Neural crest cell (in vitro differentiated cells): Measurements from ENCODE around the gene ZNF443. TPM values are rescaled to one million over a fixed set of nuclear protein-coding genes. Genes with fewer than 3 reads are reported as not detected.
"Not testable (repeated sequence)": the region's sequence is repeated elsewhere in the genome, so short reads cannot be mapped to it uniquely, and the experiment has no call there.

Source experiments
- DNase-seq: peaks from one replicate; pipeline ENCODE4 v3.0.0; 2021; ENCODE audit warnings: low read depth, mixed read lengths, low spot score
- H3K27ac Mint-ChIP-seq: one replicate; pipeline ENCODE4 v1.8.0; 2021; ENCODE audit warnings: mild to moderate bottlenecking, mixed read lengths; ENCODE audit not compliant: unreplicated experiment
- H3K27me3 Mint-ChIP-seq: 2 replicates; pipeline ENCODE4 v1.8.0; 2021; ENCODE audit warnings: low read depth, mild to moderate bottlenecking, mixed read lengths
- H3K36me3 Mint-ChIP-seq: 2 replicates; pipeline ENCODE4 v1.8.0; 2021; ENCODE audit warnings: low read depth, mild to moderate bottlenecking, mixed read lengths
- H3K4me1 Mint-ChIP-seq: 2 replicates; pipeline ENCODE4 v1.8.0; 2021; ENCODE audit warnings: mixed read lengths
- H3K4me3 Mint-ChIP-seq: one replicate; pipeline ENCODE4 v1.8.0; 2021; ENCODE audit warnings: mild to moderate bottlenecking, mixed read lengths
- H3K9me3 Mint-ChIP-seq: 2 replicates; pipeline ENCODE4 v1.8.0; 2021; ENCODE audit warnings: mixed read lengths
- CTCF ChIP-seq: fragments of 200-600 bp; sonication (generic); conservative IDR thresholded peaks from 2 replicates; pipeline ENCODE4 v1.5.0; 2021; ENCODE audit warnings: antibody characterized with exemption, mild to moderate bottlenecking
- total RNA-seq: library from RNA; stranded (reverse); gene quantifications from 2 replicates; pipeline ENCODE4 v1.2.1, GENCODE V29; 2021

ZNF443 gene
- total RNA-seq, 1 donor from 2014 or later, result 9.9 TPM

GRCh38 chr19:12464769-12465168 is 23.9 kb upstream of the ZNF443 start:
- Mint-ChIP-seq H3K27me3 (no peaks in the 10 kb centered on the region), H3K4me1 (no peaks in the 10 kb centered on the region), H3K36me3 (peaks cover 68% of the 10 kb centered on the region), H3K4me3 (no peak overlapping the region), H3K27ac (no peak overlapping the region), H3K9me3 (peaks cover 16% of the 10 kb centered on the region)
- no peak for DNase-seq
- TF ChIP-seq CTCF, result no peak

GRCh38 chr19:12464139-12464538 is 23.3 kb upstream of the ZNF443 start:
- H3K36me3 Mint-ChIP-seq, result peaks cover 72% of the 10 kb centered on the region
- not testable (repeated sequence) for H3K4me3 Mint-ChIP-seq, DNase-seq, H3K4me1 Mint-ChIP-seq, H3K27ac Mint-ChIP-seq, H3K27me3 Mint-ChIP-seq
- H3K9me3 Mint-ChIP-seq, result peaks cover 19% of the 10 kb centered on the region

GRCh38 chr19:12453495-12453894 is 12.7 kb upstream of the ZNF443 start:
- Mint-ChIP-seq H3K27ac (no peak overlapping the region), H3K27me3 (no peaks in the 10 kb centered on the region), H3K36me3 (peaks cover 49% of the 10 kb centered on the region), H3K4me3 (no peak overlapping the region), H3K4me1 (no peaks in the 10 kb centered on the region), H3K9me3 (peaks cover 31% of the 10 kb centered on the region)
- TF ChIP-seq CTCF, result no peak
- DNase-seq, result no peak

GRCh38 chr19:12450844-12451243 is 10.0 kb upstream of the ZNF443 start:
- Mint-ChIP-seq H3K4me3 (no peak overlapping the region), H3K27ac (no peak overlapping the region), H3K4me1 (no peaks in the 10 kb centered on the region), H3K36me3 (peaks cover 36% of the 10 kb centered on the region), H3K27me3 (no peaks in the 10 kb centered on the region), H3K9me3 (peaks cover 27% of the 10 kb centered on the region)
- no peak for DNase-seq
- TF ChIP-seq CTCF, result no peak

GRCh38 chr19:12448808-12449207 is 8.0 kb upstream of the ZNF443 start:
- peaks cover 30% of the 10 kb centered on the region for H3K9me3 Mint-ChIP-seq
- H3K27me3 Mint-ChIP-seq, result no peaks in the 10 kb centered on the region
- no peaks in the 10 kb centered on the region for H3K4me1 Mint-ChIP-seq
- H3K36me3 Mint-ChIP-seq, result peaks cover 37% of the 10 kb centered on the region
- TF ChIP-seq CTCF, result no peak
- H3K27ac Mint-ChIP-seq, result no peak overlapping the region
- no peak overlapping the region for H3K4me3 Mint-ChIP-seq
- DNase-seq, result no peak

- H3K4me3 Mint-ChIP-seq, result peak overlapping the region; percentile 100
- DNase-seq, H3K27me3 Mint-ChIP-seq: not testable (repeated sequence)
- peaks cover 25% of the 10 kb centered on the region for H3K36me3 Mint-ChIP-seq
- peaks cover 16% of the 10 kb centered on the region for H3K4me1 Mint-ChIP-seq
- peak overlapping the region; percentile 89 for H3K27ac Mint-ChIP-seq
- peaks cover 16% of the 10 kb centered on the region for H3K9me3 Mint-ChIP-seq
Observed at GRCh38 chr19:12439686-12440540, 908 bp downstream of the ZNF443 start.

GRCh38 chr19:12430726-12431299 is 10.0 kb downstream of the ZNF443 start:
- not testable (repeated sequence) for H3K27ac Mint-ChIP-seq, H3K4me1 Mint-ChIP-seq, DNase-seq, H3K27me3 Mint-ChIP-seq, H3K4me3 Mint-ChIP-seq
- peaks cover 70% of the 10 kb centered on the region for H3K36me3 Mint-ChIP-seq
- peaks cover 31% of the 10 kb centered on the region for H3K9me3 Mint-ChIP-seq
